Measurements from ENCODE around the gene PCDH1. TPM values are rescaled to one million over a fixed set of nuclear protein-coding genes. Genes with fewer than 3 reads are reported as not detected.

The PCDH1 gene
- total RNA-seq, 1 donor, result 1.4 TPM

GRCh38 chr5:141872496-141873356, 5.5 kb downstream of the PCDH1 start:
- Histone ChIP-seq H4K20me1 (ENCODE audit: insufficient read depth, low read length) (no peaks in the 10 kb centered on the region), H3K4me1 (ENCODE audit: insufficient read depth, low read length) (no peaks in the 10 kb centered on the region), H3K4me3 (ENCODE audit: insufficient read depth, low read length) (no peak overlapping the region), H3K4me2 (ENCODE audit: insufficient read depth, low read length) (no peak overlapping the region), H2AFZ (ENCODE audit: low read length) (no peak overlapping the region), H3K27me3 (ENCODE audit: insufficient read depth, low read length) (peaks cover 54% of the 10 kb centered on the region), H3K27ac (ENCODE audit: low read depth, low read length) (no peak overlapping the region), H3K36me3 (ENCODE audit: insufficient read depth, low read length) (no peaks in the 10 kb centered on the region), H3K79me2 (ENCODE audit: insufficient read depth, low read length) (no peaks in the 10 kb centered on the region), H3K9me3 (ENCODE audit: low read depth, low read length) (no peaks in the 10 kb centered on the region)
- peak; percentile 39 for DNase-seq (ENCODE audit: insufficient read length, low spot score, missing footprints)
- TF ChIP-seq CTCF (IDR thresholded peaks at IDR 0.05; ENCODE audit: extremely low read depth, low read depth, low read length), result no peak

DNA sequence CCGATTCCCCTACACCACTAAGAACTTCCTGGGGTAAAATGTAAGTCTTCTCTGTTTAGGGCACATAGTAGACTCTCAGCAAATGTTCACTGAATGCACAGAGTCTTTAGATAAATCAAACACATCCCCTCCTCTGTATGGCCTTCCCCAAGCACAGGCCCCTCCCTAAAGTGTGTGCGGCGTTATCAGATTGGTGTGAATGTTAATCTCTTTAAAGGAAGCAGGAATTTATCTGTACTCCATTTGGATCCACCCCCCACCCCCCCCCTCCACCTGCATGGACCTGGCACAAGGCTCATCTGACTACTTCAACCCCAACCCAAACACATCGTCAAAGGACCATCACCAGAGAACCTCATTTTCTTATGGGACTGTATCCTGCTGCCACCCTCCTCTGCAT, 6.3 kb downstream of the PCDH1 start:
- no peak for TF ChIP-seq CTCF (IDR thresholded peaks at IDR 0.05; ENCODE audit: extremely low read depth, low read depth, low read length)
- no peak overlapping the region for H3K27ac ChIP-seq (ENCODE audit: low read depth, low read length)
- no peaks in the 10 kb centered on the region for H4K20me1 ChIP-seq (ENCODE audit: insufficient read depth, low read length)
- no peak overlapping the region for H2AFZ ChIP-seq (ENCODE audit: low read length)
- no peaks in the 10 kb centered on the region for H3K4me1 ChIP-seq (ENCODE audit: insufficient read depth, low read length)
- peak; percentile 44 for DNase-seq (ENCODE audit: insufficient read length, low spot score, missing footprints)
- H3K27me3 ChIP-seq (ENCODE audit: insufficient read depth, low read length), result peaks cover 45% of the 10 kb centered on the region
- no peak overlapping the region for H3K4me3 ChIP-seq (ENCODE audit: insufficient read depth, low read length)
- H3K4me2 ChIP-seq (ENCODE audit: insufficient read depth, low read length), result no peak overlapping the region
- no peaks in the 10 kb centered on the region for H3K79me2 ChIP-seq (ENCODE audit: insufficient read depth, low read length)
- H3K9me3 ChIP-seq (ENCODE audit: low read depth, low read length), result no peaks in the 10 kb centered on the region
- no peaks in the 10 kb centered on the region for H3K36me3 ChIP-seq (ENCODE audit: insufficient read depth, low read length)

GRCh38 chr5:141870871-141871270, 7.3 kb downstream of the PCDH1 start:
- TF ChIP-seq CTCF (IDR thresholded peaks at IDR 0.05; ENCODE audit: extremely low read depth, low read depth, low read length), result no peak
- no peak overlapping the region for H3K4me3 ChIP-seq (ENCODE audit: insufficient read depth, low read length)
- no peak overlapping the region for H3K27ac ChIP-seq (ENCODE audit: low read depth, low read length)
- no peaks in the 10 kb centered on the region for H3K36me3 ChIP-seq (ENCODE audit: insufficient read depth, low read length)
- H3K4me1 ChIP-seq (ENCODE audit: insufficient read depth, low read length), result no peaks in the 10 kb centered on the region
- no peak overlapping the region for H2AFZ ChIP-seq (ENCODE audit: low read length)
- DNase-seq (ENCODE audit: insufficient read length, low spot score, missing footprints), result peak; percentile 87
- H3K9me3 ChIP-seq (ENCODE audit: low read depth, low read length), result no peaks in the 10 kb centered on the region
- H3K27me3 ChIP-seq (ENCODE audit: insufficient read depth, low read length), result peaks cover 35% of the 10 kb centered on the region
- H3K79me2 ChIP-seq (ENCODE audit: insufficient read depth, low read length), result no peaks in the 10 kb centered on the region
- no peaks in the 10 kb centered on the region for H4K20me1 ChIP-seq (ENCODE audit: insufficient read depth, low read length)
- H3K4me2 ChIP-seq (ENCODE audit: insufficient read depth, low read length), result no peak overlapping the region

- H3K9me3 ChIP-seq (ENCODE audit: low read depth, low read length), result no peaks in the 10 kb centered on the region
- no peaks in the 10 kb centered on the region for H3K36me3 ChIP-seq (ENCODE audit: insufficient read depth, low read length)
- no peak overlapping the region for H2AFZ ChIP-seq (ENCODE audit: low read length)
- no peak overlapping the region for H3K4me2 ChIP-seq (ENCODE audit: insufficient read depth, low read length)
- H4K20me1 ChIP-seq (ENCODE audit: insufficient read depth, low read length), result no peaks in the 10 kb centered on the region
- no peaks in the 10 kb centered on the region for H3K4me1 ChIP-seq (ENCODE audit: insufficient read depth, low read length)
- peaks cover 29% of the 10 kb centered on the region for H3K27me3 ChIP-seq (ENCODE audit: insufficient read depth, low read length)
- no peak for TF ChIP-seq CTCF (IDR thresholded peaks at IDR 0.05; ENCODE audit: extremely low read depth, low read depth, low read length)
- peak; percentile 30 for DNase-seq (ENCODE audit: insufficient read length, low spot score, missing footprints)
- no peak overlapping the region for H3K27ac ChIP-seq (ENCODE audit: low read depth, low read length)
- no peak overlapping the region for H3K4me3 ChIP-seq (ENCODE audit: insufficient read depth, low read length)
- H3K79me2 ChIP-seq (ENCODE audit: insufficient read depth, low read length), result no peaks in the 10 kb centered on the region
Measured at GRCh38 chr5:141870228-141870627, 8.0 kb downstream of the PCDH1 start.

All from osteoblast (primary cell).